Measurements from ENCODE around the gene SCFD2. TPM values are rescaled to one million over a fixed set of nuclear protein-coding genes. Genes with fewer than 3 reads are reported as not detected.

The SCFD2 gene
- total RNA-seq, 1 donor from 2014 or later = 11.0 TPM

DNA sequence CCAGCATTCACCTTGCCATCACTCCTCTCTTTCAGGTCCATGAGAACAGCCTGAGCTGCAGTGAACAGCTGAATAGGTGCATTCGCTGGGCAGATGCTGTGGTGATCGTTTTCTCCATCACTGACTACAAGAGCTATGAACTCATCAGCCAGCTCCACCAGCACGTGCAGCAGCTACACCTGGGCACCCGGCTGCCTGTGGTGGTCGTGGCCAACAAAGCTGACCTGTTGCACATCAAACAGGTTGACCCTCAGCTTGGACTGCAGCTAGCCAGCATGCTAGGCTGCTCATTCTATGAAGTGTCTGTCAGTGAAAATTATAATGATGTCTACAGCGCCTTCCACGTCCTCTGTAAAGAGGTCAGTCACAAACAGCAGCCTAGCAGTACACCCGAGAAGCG lies 500.6 kb downstream of the SCFD2 start:
- H3K36me3 ChIP-seq (ENCODE audit: control insufficient read depth, insufficient read depth, low read length) = no peaks in the 10 kb centered on the region
- no peak for DNase-seq (ENCODE audit: low read depth)
- H3K27me3 ChIP-seq (ENCODE audit: control insufficient read depth, insufficient read depth, low read length) = peaks cover 12% of the 10 kb centered on the region
- TF ChIP-seq, protein P1, sequence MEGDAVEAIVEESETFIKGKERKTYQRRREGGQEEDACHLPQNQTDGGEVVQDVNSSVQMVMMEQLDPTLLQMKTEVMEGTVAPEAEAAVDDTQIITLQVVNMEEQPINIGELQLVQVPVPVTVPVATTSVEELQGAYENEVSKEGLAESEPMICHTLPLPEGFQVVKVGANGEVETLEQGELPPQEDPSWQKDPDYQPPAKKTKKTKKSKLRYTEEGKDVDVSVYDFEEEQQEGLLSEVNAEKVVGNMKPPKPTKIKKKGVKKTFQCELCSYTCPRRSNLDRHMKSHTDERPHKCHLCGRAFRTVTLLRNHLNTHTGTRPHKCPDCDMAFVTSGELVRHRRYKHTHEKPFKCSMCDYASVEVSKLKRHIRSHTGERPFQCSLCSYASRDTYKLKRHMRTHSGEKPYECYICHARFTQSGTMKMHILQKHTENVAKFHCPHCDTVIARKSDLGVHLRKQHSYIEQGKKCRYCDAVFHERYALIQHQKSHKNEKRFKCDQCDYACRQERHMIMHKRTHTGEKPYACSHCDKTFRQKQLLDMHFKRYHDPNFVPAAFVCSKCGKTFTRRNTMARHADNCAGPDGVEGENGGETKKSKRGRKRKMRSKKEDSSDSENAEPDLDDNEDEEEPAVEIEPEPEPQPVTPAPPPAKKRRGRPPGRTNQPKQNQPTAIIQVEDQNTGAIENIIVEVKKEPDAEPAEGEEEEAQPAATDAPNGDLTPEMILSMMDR (IDR thresholded peaks at IDR 0.05; ENCODE audit: insufficient read depth, low read length, poor library complexity, severe bottlenecking) = no peak
- H3K4me3 ChIP-seq (ENCODE audit: low read depth, low read length) = no peak overlapping the region

DNA sequence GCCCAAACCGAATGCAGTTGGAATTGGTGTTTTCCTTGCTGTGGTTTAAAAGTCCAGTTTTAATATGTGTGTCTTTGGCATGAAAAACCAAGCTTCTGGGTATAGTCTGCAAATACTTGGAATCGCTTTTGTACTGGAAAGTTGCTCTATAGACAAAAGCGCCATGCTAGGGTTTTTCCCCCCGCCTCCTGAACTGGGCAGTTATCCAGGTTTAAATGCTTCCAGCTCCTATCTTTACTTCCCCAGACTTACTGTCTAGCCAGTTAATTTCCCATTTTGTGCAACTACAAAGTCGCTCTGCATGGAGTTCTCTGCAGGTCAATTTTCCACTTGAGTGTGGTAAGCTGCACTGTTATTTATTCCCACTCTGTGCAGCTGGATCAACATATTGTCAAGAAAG lies 501.1 kb downstream of the SCFD2 start:
- no peak for DNase-seq (ENCODE audit: low read depth)
- peaks cover 12% of the 10 kb centered on the region for H3K27me3 ChIP-seq (ENCODE audit: control insufficient read depth, insufficient read depth, low read length)
- no peaks in the 10 kb centered on the region for H3K36me3 ChIP-seq (ENCODE audit: control insufficient read depth, insufficient read depth, low read length)
- H3K4me3 ChIP-seq (ENCODE audit: low read depth, low read length) = no peak overlapping the region
- TF ChIP-seq, protein P1 (IDR thresholded peaks at IDR 0.05; ENCODE audit: insufficient read depth, low read length, poor library complexity, severe bottlenecking) = no peak

DNA sequence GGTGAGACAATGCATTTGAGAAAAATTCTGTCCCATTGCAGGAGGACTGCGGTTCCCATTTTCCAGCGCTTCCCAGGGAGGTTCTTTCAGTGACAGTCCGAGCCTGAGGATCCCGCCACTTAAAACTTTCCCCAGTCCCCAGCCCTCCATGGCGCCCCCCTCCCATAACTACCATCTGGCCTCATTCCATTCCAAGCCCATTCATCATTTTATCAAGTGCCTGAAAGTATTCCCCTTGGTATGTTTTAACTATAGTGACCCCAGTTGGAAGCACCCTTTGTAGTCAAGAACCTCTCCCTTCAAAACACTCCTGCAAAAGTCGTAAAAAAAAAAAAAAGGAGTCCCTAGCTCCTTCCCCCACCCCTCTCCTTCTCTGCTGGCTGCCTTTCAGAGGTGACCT lies 502.5 kb downstream of the SCFD2 start:
- peaks cover 12% of the 10 kb centered on the region for H3K27me3 ChIP-seq (ENCODE audit: control insufficient read depth, insufficient read depth, low read length)
- H3K4me3 ChIP-seq (ENCODE audit: low read depth, low read length) = no peak overlapping the region
- no peaks in the 10 kb centered on the region for H3K36me3 ChIP-seq (ENCODE audit: control insufficient read depth, insufficient read depth, low read length)
- no peak for DNase-seq (ENCODE audit: low read depth)
- TF ChIP-seq, protein P1 (IDR thresholded peaks at IDR 0.05; ENCODE audit: insufficient read depth, low read length, poor library complexity, severe bottlenecking) = no peak

DNA sequence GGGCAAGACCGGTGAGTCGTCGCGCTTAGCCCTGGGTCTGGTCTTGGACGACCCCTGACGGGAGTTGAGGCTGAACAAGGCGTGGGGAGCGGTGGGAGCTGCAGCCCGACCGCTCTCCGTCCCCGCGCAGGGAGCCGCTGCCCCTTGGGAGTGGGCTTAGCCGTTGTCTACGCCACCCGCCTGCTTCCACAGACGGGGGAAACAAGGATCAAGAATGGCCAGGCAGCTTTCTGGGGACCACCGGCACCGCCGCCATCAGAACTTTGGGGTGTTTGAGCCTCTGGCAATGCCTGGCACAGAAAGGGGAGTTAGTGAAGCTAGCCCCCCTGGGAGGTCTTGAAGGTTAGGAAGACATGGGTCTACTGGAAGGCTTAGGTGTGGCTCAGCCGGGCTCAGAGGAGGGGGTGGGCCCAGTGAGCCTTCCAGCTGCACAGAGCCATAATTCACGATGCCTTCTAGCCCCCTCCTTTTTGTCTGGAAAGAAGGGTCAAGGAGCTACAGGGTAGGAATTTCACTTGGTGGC lies 503.2 kb downstream of the SCFD2 start:
- no peaks in the 10 kb centered on the region for H3K36me3 ChIP-seq (ENCODE audit: control insufficient read depth, insufficient read depth, low read length)
- peaks cover 12% of the 10 kb centered on the region for H3K27me3 ChIP-seq (ENCODE audit: control insufficient read depth, insufficient read depth, low read length)
- H3K4me3 ChIP-seq (ENCODE audit: low read depth, low read length) = peak overlapping the region; percentile 69
- TF ChIP-seq, protein P1 (IDR thresholded peaks at IDR 0.05; ENCODE audit: insufficient read depth, low read length, poor library complexity, severe bottlenecking) = no peak
- DNase-seq (ENCODE audit: low read depth) = no peak

DNA sequence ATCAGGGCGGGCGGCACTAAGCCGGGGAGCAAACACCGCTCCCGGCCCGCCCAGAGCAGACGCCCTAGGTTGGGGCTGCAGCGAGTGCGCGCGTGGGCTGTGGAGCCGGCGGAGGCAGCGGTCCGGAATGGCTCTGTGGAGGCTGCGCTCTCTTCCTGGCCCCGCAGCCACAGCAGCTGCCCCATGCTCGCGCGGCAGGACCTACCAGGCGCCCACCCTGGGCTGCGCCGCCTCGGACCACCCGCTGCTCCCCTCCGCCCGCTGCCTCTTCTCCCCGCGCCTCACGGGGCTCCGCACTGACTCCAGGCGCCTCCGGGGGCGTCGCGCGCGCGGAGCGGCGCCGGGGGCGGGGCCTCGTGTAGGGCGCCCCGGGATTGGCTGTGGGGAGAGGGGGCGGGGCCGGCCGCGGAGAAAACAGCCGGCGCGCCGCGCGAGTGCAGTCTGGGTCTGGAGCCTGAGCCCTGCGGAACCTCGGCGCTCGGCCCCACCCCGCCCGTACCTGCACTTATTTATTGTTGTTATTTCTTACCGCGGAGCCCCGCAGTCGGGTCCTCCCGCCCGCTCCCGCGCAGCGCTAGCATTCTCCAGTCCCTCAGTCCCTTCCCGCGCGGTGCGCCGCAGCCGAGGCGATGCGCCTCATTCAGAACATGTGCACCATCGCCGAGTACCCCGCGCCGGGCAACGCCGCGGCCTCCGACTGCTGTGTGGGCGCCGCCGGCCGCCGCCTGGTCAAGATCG lies 503.8 kb downstream of the SCFD2 start, which contains the start of gene RASL11B:
TSS of gene RASL11B (plus strand) at position 439 of the 738 bp plus-strand sequence. CDS start at position 630, 191 bp downstream.
- no peaks in the 10 kb centered on the region for H3K36me3 ChIP-seq (ENCODE audit: control insufficient read depth, insufficient read depth, low read length)
- DNase-seq (ENCODE audit: low read depth) = no peak
- TF ChIP-seq, protein P1 (IDR thresholded peaks at IDR 0.05; ENCODE audit: insufficient read depth, low read length, poor library complexity, severe bottlenecking) = no peak
- peaks cover 12% of the 10 kb centered on the region for H3K27me3 ChIP-seq (ENCODE audit: control insufficient read depth, insufficient read depth, low read length)
- peak within 1 kb of the TSS; percentile 69 for H3K4me3 ChIP-seq (ENCODE audit: low read depth, low read length)
